Measurements from ENCODE around the gene MAGEA9. TPM values are rescaled to one million over a fixed set of nuclear protein-coding genes. Genes with fewer than 3 reads are reported as not detected.
"Not testable (repeated sequence)": the region's sequence is repeated elsewhere in the genome, so short reads cannot be mapped to it uniquely, and the experiment has no call there.

Gene MAGEA9, protein sequence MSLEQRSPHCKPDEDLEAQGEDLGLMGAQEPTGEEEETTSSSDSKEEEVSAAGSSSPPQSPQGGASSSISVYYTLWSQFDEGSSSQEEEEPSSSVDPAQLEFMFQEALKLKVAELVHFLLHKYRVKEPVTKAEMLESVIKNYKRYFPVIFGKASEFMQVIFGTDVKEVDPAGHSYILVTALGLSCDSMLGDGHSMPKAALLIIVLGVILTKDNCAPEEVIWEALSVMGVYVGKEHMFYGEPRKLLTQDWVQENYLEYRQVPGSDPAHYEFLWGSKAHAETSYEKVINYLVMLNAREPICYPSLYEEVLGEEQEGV
- not detected for total RNA-seq

DNA sequence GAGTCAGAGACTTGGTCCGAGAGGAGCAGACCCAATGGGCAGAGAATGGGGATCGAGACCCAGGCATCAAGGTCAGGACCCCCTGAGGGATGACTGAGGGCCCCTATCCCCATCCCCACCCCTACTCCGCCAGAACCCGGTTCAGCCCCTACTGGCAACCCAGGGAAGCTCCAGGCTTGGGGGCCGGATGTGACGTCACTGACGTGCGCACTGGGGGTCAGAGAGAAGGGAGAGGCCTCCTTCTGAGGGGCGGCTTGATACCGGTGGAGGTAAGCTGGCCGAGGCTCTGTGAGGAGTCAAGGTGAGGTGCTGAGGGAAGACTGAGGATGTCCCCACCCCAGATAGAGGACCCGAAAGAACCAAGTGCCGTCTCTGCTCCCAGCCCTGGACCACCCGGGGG is at the start of gene MAGEA9:
TSS of gene MAGEA9 (plus strand) at position 204 of the 400 bp plus-strand sequence. CDS start 4,281 bp downstream, outside the sequence.
- DNase-seq = not testable (repeated sequence)

DNA sequence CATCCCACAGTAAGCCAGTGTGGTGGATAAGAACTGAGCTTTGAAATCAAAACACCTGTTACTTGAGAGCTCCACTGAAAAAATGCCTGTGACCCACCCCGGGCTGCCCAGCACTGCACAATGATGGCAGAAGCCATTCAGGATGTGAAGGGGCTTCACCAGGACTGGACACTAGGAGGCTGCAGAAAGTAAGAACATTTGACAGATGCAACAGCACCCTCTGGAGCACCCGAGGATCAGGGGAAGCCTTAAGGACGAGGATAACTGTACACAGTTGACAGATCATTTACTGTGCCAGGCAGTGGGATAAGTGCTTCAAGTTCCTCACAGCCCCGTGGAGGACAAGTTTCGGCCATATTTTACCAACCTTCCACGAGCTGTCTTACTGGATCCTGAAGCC is 39.5 kb upstream of the MAGEA9 start:
- not testable (repeated sequence) for DNase-seq

DNA sequence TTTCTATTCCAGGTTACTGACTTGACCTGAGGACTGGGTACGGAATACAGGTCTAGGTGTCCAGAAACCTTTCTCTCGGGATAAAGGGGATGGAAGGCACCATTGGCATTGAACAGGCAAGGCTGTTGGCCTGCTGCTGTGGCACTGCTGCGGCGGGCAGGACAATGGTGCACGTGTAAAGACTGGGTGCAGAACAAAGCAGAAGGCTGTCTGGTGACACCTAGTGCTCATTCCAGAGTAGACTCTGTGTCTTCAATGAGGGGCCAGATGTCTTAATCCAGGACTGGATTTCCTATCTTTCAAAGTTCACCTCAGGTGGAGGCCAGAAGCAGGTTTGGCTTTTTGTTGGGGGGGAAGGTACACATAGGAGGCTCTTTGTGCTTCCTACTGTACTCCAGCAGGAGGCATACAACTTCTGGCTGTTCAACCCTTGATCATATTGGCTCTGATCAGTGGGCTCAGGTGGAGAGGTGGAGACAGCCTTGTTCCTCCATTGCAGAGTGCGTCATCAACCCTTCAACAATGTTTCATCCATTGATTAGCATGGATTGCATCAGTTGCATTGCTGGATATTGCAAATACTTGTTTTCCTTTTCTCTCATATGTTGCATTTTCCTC is 35.2 kb upstream of the MAGEA9 start:
- not testable (repeated sequence) for DNase-seq

DNA sequence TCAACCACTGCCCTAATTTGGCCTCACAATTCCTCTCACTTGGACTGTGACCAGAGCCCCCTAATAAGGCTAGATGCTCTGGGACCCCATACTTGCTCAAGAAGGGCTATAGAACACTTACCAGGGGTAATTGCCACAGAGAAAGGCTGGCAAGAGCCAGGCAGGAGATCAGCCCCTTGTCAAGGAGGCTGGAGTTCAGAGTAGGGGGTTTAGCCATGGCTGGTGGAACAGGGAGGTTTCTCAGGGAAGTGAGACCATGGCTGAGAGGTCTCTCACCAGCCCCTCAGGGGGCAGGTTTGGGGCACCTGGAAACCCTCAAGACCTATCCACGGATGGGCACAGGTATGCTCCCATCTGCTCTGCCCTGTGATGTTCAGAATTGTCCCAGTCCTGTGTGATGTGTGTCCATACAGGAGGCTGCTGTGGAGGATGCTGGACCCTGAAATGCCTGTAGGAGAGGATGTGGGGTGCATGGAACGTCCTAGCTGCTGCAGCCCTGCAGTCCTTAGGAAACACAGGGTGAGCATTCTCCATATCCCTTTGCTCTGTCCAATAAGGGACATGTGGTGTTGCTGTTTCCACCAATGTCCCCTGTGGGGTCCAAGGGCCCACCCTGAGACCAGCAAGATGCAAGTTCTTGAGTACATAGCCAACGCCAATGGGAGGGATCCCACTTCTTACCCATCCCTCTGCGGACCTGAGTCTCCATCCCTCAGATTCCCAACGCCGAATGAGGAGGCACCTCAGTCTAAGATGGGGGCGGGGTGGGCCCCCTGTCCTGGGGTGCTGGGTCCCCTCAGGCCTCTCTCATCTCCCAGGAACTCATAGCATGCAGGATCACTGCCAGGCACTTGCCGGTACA is 24.3 kb upstream of the MAGEA9 start:
- no peak for DNase-seq

DNA sequence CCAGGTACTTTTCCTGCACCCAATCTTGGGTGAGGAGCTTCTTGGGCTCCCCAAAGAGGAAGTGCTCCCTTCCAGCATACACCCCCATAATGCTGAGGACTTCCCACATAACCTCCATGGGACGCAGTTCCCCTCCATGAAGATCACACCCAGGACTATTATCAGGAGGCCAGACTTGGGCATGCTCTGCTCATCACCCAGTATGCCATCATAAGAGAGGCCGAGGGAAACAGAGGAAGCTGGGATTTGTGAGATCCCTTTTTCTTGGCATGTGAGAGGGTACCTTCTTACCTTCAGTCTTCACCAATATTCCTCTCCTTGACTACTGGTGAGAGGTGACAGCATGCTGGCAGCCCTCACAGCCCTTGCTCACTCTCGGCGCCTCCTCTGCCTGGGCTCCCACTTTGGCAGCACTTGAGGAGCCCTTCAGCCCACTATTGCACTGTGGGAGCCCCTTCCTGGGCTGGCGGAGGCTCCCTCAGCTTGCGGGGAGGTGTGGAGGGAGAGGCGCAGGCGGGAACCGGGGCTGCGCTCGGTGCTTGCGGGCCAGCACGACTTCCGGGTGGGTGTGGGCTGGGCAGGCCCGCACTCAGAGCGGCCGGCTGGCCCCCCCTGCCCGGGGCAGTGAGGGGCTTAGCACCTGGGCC is 23.5 kb upstream of the MAGEA9 start:
- DNase-seq = no peak

DNA sequence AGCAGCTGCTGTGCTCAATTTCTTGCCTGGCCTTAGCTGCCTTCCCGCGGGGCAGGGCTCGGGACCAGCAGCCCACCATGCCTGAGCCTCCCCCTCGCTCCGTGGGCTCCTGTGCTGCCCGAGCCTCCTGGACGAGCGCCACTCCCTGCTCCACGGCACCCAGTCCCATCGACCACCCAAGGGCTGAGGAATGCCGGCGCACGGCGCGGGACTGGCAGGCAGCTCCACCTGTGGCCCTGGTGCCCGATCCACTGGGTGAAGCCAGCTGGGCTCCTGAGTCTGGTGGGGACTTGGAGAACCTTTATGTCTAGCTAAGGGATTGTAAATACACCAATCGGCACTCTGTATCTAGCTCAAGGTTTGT is 23.0 kb upstream of the MAGEA9 start:
- not testable (repeated sequence) for DNase-seq

DNA sequence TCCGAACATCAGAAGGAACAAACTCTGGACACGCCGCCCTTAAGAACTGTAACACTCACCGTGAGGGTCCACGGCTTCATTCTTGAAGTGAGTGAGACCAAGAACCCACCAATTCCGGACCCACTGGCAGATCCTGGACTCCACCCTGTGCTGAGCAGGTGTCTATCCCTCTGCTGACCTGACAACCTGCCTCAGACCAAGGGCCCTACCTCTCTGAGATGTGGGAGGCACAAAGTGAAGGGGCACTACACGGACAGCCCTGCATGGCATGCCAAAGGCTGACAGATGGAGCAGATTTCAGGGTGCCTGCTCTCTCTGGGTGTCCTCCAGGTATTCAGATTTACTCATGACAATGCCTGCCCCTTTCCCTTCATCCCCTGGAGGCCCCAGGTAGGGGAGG is 21.9 kb upstream of the MAGEA9 start:
- no peak for DNase-seq

DNA sequence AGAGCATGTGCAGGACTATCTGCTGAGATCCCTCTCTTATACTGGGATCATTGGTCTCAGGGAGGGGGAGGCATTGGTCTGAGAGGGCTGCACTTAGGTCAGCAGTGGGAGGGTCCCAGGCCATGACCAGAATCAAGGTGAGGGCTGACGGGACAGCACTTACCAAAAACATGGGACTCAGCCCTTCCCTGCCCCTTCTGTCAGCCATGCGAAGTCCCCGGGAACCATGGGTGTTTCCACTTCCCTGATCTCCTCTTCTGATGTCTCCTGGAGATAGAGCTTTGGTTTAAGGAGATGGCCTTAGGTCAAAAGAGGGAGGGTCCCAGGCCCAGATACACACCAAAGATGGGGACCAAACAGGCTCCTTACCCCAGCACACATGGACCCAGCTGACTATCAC is 20.8 kb upstream of the MAGEA9 start:
- DNase-seq = no peak

DNA sequence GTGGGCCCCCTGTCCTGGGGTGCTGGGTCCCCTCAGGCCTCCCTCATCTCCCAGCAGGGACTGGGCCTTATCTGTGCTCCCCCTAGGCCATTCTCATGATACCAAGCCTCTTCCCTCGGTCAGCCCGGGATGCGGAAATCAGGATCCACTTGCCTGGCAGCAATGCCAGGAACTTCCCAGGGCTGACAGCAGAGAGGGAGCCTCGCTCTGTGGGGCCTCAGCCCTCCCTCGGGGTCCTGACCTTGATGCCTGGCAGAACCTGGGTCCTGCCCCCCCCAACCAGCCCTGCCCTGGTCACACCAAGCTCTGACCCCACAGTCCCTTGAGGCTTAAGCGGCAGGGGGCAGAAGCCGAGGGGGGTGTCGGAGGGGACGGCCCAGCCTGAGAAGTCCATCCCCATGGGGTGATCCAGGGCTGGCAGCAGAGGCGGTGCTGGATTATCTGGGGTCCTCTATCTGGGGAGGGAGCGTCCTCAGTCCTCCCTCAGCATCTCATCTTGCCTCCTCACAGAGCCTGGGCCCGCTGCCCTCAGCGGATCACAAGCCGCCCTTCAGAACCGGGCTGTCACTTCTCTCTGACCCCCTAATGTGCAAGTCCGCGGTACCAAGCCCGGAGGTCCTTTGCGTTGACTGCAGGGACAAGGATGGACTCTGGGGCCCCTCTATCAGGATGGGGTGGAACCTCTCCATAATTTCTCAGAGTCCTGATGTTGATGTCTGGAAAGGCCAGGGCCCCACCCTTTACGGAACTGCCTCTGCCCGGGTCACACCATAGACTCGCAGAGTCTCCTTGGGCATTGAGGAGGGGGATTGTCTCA is 19.7 kb upstream of the MAGEA9 start:
- DNase-seq = not testable (repeated sequence)

DNA sequence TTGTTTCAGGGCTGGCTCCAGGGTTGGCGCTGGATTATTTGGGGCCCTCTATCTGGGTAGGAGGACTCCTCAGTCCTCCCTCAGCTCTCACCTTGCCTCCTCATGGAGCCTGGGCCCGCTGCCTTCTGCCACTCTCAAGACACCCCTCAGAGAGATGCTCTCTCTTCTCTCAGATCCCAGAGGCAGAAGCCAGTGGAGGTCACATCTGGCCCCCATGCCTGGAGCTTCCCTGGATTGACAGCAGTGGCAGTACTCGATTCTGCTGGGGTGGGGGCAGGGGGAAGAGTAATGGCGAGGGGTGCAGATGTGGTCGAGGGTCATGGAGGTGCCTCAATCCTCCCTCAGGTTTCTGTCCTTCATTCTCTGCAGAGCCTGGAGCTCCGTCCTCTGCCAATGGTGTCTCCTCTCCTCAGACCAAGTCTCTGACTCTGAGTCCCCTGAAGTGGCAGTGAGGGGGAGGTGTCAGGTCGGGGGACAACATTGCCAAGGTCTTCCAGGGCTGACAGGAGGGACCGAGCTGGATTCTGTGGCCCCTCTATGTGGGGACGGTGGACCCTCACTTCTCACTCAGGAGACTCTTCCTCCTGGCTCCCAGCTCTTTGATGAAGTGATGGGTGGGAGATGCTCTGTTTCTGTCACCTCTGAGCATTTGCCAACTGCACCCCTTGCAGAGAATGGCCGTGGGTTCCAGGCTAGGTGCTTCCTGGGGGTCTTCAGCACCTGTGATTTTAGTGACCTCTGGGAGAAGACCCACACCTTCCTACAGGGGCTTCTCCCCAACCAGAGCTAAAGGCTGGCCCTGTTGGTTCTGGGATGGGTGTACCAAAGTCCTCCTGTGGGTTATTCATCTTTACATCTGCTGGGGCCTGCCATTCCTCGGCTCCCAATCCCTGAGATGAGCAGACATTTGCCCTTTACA is 18.8 kb upstream of the MAGEA9 start:
- DNase-seq = no peak

DNA sequence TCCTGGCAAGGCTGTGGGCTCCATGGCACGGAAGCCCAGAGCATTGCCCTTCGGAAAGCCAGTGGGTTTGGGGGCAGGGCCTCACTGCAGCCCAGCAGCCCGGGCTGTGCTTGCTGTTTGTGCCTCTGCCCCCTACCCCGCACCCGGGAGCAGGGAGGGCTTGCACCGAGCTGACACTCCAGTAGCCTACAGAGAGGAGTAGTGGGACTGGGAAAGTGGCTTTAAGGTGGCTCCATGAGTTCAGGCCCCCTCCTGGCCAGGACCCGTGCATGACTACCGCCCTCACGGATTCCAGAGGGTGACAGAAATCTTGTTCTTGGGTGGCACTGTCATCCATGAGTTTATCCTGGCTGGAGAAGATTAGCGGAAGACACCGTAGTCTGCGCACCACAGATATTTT is 11.4 kb upstream of the MAGEA9 start:
- not testable (repeated sequence) for DNase-seq

DNA sequence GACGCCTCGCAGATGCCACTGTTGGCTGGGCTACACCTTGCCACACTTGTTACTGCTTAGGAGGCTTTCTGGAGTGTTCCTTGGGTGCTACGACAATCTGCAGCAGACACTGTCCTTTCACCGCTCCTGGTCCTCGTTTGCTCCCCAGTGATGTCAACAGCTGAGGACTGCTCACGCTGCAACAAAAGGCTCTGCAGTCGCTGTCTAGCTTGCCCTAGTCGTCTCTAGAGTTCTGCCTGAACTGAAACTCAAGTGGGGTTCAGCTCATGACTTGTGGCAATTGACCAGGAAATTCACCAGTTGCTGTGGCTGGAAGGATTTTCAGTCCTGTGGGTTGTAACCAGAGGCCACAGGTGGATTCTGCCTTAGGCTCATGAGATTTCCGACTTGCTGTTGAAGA is 8.7 kb upstream of the MAGEA9 start:
- DNase-seq = not testable (repeated sequence)

DNA sequence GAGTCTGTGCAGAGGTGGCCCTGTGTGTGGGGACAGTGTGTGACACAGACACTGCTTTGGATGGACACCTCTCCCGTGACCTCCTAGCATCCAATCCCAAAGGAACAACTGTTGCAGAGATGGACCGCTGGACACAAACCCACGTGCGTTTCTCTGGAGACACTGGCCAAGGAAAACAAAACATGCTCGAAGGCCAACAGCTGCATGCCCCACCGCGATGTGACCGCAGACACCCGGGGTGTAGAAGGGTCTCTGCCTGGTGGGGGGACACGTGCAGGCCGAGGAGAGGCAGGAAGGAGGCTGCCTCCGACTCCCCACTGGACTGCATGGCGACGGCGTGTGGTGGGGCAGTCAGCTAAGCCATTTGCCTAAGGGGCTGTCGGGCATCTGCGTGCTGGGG is 8.0 kb upstream of the MAGEA9 start, which contains the start of gene HSFX1:
TSS of gene HSFX1 (plus strand) at position 301 of the 400 bp plus-strand sequence. CDS start 614 bp downstream, outside the sequence.
- not testable (repeated sequence) for DNase-seq

DNA sequence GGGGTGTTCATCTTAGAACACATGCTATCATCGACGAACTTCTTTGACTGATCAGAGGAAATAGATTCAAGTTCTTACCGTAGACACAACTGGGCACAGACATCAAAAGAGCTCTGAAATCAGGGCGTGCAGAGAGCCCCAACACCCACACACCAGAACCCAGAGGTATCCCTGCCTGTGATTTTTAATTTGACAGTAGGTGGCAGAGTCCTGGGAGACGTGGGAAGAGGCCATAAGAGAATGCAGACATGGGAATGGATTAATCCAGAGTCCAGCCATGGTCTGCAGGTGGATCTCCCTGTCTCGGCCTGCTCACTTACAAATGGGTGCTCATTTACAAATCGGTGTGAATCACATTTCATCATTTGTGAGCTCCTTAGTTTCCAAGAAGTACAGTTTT is 3.7 kb upstream of the MAGEA9 start:
- not testable (repeated sequence) for DNase-seq

DNA sequence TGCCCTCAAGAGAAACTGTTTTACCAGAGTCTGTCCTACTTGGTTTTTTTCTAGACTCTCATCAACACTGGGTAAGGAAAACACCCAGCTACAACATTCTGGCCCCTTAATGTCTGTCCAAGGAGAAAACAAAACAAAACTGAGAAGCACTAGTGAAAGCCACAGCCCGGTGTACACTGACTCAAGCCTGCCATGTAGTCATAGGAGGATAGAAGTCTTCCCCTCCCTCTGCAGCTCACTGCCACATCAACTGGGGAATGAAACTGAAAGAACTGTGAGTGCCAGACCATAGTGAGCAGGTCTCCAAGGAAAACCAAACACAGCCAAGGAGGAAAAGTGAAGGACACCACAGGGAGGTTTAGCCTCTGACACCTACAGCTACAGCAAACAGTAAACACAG is 13.8 kb downstream of the MAGEA9 start:
- not testable (repeated sequence) for DNase-seq

DNA sequence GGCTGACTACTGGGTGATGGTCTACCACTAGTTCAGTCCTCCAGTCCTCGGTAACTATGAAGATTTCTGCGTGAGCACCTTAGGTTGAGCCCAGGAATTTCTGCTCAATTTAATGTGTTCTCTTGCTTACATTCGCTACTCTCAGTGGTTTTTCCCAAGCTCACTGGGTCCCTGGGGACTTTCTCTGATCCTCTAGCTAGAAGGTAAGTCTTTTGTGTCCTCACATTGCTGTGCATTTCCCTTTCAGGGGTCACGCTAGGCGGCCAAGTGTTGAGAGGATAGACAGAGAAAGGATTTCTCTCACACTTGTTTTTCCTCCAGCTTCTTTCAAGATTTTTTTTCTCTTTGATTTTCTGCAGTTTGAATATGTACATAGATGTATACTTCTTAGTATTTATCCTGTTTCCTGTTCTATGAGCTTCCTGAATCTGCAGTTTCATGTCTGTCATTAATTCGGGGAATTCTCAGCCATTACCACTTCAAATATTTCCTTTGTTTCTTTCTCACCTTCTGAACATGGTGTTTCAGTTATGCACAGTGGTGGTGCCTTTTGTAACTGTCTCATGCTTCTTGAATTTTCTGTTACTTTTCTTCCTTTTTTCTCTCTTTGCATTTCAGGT is 17.5 kb downstream of the MAGEA9 start:
- DNase-seq = no peak

DNA sequence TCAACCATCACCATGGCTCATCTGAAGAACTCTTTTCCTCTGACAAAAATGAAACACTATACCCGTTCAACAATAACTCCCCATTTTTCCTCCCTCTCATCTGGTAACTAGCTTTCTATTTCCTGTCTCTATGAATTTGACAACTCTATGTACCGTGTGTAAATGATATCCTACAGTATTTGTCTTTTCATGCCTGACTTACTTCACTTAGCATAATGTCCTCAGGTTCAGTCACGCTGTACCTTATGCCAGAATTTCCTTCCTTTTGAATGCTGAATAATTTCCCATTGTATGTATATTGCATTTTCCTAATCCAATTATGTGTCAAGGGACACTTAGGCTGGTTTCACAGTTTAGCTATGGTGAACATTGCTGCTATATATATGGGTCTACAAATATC is 18.2 kb downstream of the MAGEA9 start:
- no peak for DNase-seq

DNA sequence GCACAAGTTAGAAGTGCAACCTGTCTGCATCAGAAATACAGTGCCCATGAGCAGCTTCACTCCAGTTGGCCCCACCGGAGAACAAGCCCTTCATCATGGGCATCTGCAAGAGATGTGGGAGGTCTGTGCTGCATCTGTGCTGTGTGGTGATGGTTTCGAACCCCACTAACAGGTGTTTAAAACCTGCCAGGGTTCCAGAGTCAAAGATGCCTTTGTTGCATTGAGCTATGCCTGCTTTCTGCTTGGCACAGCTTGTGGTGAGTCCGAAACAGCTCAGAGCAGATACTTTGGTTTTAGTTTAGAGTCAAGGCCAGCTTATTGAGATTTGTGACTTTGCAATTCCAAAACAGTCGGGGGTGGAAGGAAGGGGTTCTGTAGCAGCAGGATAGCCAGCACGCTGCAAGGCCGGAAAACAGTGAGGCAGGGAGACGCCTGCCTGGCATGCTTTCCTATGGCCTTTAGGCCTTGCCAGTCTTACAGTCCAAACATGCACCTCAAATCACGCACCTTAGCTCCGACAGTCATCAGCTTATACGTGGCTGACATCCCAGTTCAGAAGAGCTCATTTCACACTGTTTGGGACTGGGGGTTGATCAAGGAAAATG is 21.8 kb downstream of the MAGEA9 start:
- DNase-seq = no peak

DNA sequence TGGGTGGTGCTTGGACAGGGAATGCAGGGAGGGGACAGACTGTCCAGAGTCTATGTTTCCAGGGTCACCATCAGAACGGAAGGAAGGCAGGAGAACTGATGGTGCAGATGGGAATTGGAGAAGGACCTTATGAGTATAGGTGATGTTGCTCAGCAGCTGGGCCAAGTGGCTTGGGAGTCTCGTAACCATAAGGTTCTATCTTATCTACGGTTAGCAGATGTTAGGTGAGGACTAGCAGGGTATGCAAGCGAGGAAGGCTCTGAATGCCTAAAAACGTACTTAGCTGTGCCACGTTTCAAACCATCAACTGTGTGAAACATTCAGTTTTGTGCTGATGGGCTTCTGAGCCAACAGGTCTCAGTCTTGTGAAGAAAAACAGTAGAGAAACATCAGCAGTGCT is 22.4 kb downstream of the MAGEA9 start:
- no peak for DNase-seq

Data from occipital lobe (tissue), 2 donors.